ENCODE results near the gene RNGTT. TPM values are rescaled to one million over a fixed set of nuclear protein-coding genes. Genes with fewer than 3 reads are reported as not detected.

Gene RNGTT
- total RNA-seq, 6 donors from 2014 or later: 8.9 to 22.4 (median 12.5) TPM

DNA sequence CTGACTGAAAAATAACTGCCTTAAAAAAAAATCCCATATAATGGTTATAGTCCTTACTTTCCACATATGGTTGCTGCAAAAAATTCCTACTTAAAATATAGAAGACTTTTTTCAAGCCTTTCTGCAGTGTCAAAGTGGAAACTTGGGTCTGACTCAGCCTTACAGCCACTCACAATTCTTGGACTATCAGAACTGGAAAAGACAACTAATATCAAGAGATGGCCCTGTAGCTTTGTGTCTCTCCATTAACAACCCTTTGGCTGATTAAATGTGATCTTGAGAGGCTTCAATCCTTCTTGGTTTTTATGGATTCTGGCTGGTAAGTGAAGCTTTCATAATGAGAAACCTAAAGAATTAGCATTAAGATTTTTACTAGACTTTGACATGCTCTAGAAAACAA, 307.8 kb downstream of the RNGTT start:
- DNase-seq (no peak), ATAC-seq (ENCODE audit: low FRiP score in 2 of 2) (no peak)
- Histone ChIP-seq H3K9me3 (peaks cover 0 to 9% (median 4%) of the 10 kb centered on the region in 4 donors), H3K36me3 (no peaks in the 10 kb centered on the region), H3K27ac (no peak overlapping the region), H3K4me1 (no peaks in the 10 kb centered on the region), H3K27me3 (no peaks in the 10 kb centered on the region), H3K4me3 (no peak overlapping the region)
- TF ChIP-seq POLR2A (IDR thresholded peaks at IDR 0.05) (no peak), EP300 (IDR thresholded peaks at IDR 0.05) (no peak), POLR2AphosphoS5 (IDR thresholded peaks at IDR 0.05) (no peak)
- TF ChIP-seq, protein P1, sequence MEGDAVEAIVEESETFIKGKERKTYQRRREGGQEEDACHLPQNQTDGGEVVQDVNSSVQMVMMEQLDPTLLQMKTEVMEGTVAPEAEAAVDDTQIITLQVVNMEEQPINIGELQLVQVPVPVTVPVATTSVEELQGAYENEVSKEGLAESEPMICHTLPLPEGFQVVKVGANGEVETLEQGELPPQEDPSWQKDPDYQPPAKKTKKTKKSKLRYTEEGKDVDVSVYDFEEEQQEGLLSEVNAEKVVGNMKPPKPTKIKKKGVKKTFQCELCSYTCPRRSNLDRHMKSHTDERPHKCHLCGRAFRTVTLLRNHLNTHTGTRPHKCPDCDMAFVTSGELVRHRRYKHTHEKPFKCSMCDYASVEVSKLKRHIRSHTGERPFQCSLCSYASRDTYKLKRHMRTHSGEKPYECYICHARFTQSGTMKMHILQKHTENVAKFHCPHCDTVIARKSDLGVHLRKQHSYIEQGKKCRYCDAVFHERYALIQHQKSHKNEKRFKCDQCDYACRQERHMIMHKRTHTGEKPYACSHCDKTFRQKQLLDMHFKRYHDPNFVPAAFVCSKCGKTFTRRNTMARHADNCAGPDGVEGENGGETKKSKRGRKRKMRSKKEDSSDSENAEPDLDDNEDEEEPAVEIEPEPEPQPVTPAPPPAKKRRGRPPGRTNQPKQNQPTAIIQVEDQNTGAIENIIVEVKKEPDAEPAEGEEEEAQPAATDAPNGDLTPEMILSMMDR (IDR thresholded peaks at IDR 0.05): no peak

DNA sequence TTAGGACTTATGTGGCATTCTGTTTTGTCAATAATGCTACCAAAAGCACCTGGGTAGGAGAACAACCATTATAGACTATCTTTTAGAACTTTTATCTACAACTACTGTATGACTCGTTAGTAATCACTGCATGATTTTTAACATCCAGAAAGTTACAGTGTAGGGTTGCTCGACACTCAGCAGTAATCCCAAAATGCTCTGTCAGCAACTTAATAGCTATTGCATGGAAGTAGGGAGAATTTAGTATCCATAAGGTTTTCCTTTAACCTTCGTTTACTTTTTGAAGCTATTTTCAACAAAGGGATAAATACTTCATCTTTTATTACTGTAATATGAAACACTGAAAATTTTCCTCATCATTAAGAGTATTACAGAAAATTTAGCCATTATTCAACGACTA, 309.5 kb downstream of the RNGTT start:
- DNase-seq: no peak
- WGBS, 2 donors: 91 to 95% methylated on average over 4 of the region's 4 CpGs
- H3K36me3 ChIP-seq: no peaks in the 10 kb centered on the region
- H3K27ac ChIP-seq: no peak overlapping the region
- TF ChIP-seq POLR2A (IDR thresholded peaks at IDR 0.05) (no peak), EP300 (IDR thresholded peaks at IDR 0.05) (no peak), POLR2AphosphoS5 (IDR thresholded peaks at IDR 0.05) (no peak)
- TF ChIP-seq, protein P1 (IDR thresholded peaks at IDR 0.05): no peak
- no peak for ATAC-seq (ENCODE audit: low FRiP score in 2 of 2)
- no peaks in the 10 kb centered on the region for H3K4me1 ChIP-seq
- H3K4me3 ChIP-seq: no peak overlapping the region
- peaks cover 0 to 9% (median 4%) of the 10 kb centered on the region in 4 donors for H3K9me3 ChIP-seq
- no peaks in the 10 kb centered on the region for H3K27me3 ChIP-seq

DNA sequence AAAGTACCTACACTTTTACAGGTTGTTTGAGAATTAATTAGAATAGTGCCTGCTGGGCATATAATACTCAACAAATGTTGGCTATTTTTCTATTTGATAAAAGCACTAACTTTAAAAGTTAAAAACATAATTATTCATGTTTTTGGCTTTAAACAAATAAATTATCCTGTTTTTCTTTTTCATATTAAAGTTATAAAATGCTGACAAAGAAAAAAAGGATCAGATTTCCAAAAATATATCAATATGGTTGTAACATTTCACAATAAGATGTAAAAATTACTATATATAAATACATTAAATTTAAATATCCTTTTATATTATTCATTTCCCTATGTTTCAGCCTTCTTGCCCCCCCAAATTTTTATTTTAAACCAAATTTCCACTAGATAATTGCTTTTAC, 312.0 kb downstream of the RNGTT start:
- no peaks in the 10 kb centered on the region for H3K4me1 ChIP-seq
- no peak for DNase-seq
- no peak overlapping the region for H3K4me3 ChIP-seq
- H3K9me3 ChIP-seq: no peaks in the 10 kb centered on the region
- no peak overlapping the region for H3K27ac ChIP-seq
- H3K36me3 ChIP-seq: no peaks in the 10 kb centered on the region
- TF ChIP-seq EP300 (IDR thresholded peaks at IDR 0.05): no peak
- no peak for TF ChIP-seq POLR2AphosphoS5 (IDR thresholded peaks at IDR 0.05)
- TF ChIP-seq POLR2A (IDR thresholded peaks at IDR 0.05): no peak
- TF ChIP-seq, protein P1 (IDR thresholded peaks at IDR 0.05): no peak
- no peaks in the 10 kb centered on the region for H3K27me3 ChIP-seq
- no peak for ATAC-seq (ENCODE audit: low FRiP score in 2 of 2)

DNA sequence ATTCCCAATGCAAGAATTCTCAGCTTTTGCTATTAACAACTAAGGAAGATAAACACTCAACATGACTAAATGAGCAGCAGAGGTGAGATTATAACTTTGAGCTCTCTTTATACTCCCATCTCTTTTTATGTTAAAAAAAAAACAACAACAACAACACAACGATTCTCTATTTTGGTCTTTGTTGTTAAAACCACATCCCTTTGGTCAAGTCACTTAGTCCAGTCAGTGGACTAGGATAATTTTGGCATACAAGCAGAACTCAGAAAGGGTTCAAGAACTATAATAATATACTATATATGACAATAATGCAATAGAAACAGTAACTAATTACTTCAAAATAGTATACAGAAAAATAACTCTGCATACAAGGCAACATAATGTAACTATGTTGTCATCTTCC, 312.4 kb downstream of the RNGTT start:
- 49 to 67% methylated on average over 1 of the region's 1 CpG for WGBS, 2 donors
- no peaks in the 10 kb centered on the region for H3K36me3 ChIP-seq
- DNase-seq (no peak), ATAC-seq (ENCODE audit: low FRiP score in 2 of 2) (no peak)
- no peaks in the 10 kb centered on the region for H3K4me1 ChIP-seq
- H3K27me3 ChIP-seq: no peaks in the 10 kb centered on the region
- H3K4me3 ChIP-seq: no peak overlapping the region
- H3K27ac ChIP-seq: no peak overlapping the region
- H3K9me3 ChIP-seq: no peaks in the 10 kb centered on the region
- TF ChIP-seq EP300 (IDR thresholded peaks at IDR 0.05): no peak
- no peak for TF ChIP-seq POLR2A (IDR thresholded peaks at IDR 0.05)
- TF ChIP-seq, protein P1 (IDR thresholded peaks at IDR 0.05): no peak
- no peak for TF ChIP-seq POLR2AphosphoS5 (IDR thresholded peaks at IDR 0.05)

DNA sequence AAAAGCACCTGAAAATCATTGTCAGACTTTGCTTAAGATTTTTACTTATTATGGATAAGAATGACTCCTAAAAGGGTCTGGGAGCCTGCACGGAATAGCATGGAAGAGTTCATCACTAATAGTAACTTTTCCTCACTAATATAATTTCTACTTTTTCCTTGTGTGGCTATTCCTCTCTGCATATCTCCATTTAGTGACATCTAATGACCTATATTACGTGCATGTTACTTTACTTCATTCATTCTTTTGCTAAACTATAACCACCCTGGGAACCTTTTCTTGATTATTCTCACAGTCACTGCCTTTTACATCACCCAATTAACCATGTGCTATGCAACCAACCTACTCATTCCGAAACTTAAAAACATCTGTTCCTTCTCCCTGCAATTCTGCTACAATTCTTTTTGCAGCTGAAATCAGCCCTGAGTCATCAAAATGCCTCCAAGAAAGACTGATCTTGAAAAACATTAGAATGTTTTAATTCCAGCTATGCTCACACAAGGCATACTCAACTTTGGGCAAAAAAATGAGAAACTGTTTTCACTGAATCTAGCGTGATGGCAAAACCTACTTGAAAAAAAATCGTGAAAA, 313.3 kb downstream of the RNGTT start:
- WGBS, 2 donors: 78 to 80% methylated on average over 5 of the region's 5 CpGs
- H3K4me3 ChIP-seq: no peak overlapping the region
- no peaks in the 10 kb centered on the region for H3K4me1 ChIP-seq
- no peaks in the 10 kb centered on the region for H3K36me3 ChIP-seq
- no peaks in the 10 kb centered on the region for H3K9me3 ChIP-seq
- TF ChIP-seq, protein P1 (IDR thresholded peaks at IDR 0.05): no peak
- TF ChIP-seq EP300 (IDR thresholded peaks at IDR 0.05): no peak
- TF ChIP-seq POLR2AphosphoS5 (IDR thresholded peaks at IDR 0.05): no peak
- TF ChIP-seq POLR2A (IDR thresholded peaks at IDR 0.05): no peak
- no peak overlapping the region for H3K27ac ChIP-seq
- no peaks in the 10 kb centered on the region for H3K27me3 ChIP-seq
- no peak for DNase-seq
- no peak for ATAC-seq (ENCODE audit: low FRiP score in 2 of 2)

All from upper lobe of left lung (tissue), 6 donors.